22Rv1 (cell line): Measurements from ENCODE around the gene KRT20.

Experiments used
- H3K27ac ChIP-seq: fragments of 450-650 bp; 2 replicates; pipeline ENCODE4 v1.5.1; 2017
- CTCF ChIP-seq: fragments of 450-650 bp; IDR thresholded peaks from 2 replicates; pipeline ENCODE4 v1.5.1; 2017; ENCODE audit warnings: mild to moderate bottlenecking
- ZFX ChIP-seq: fragments of 450-650 bp; IDR thresholded peaks from 2 replicates; pipeline ENCODE4 v1.6.1; 2017; ENCODE audit warnings: antibody characterized with exemption, borderline replicate concordance

Gene KRT20

GRCh38 chr17:40878044-40878443 is 7.0 kb downstream of the KRT20 start:
- H3K27ac ChIP-seq: no peak overlapping the region
- TF ChIP-seq ZFX (no peak), CTCF (no peak)

GRCh38 chr17:40873801-40874200 is 11.2 kb downstream of the KRT20 start:
- H3K27ac ChIP-seq: no peak overlapping the region
- TF ChIP-seq ZFX: no peak
- TF ChIP-seq CTCF: no peak

GRCh38 chr17:40873255-40873654 is 11.8 kb downstream of the KRT20 start:
- H3K27ac ChIP-seq: no peak overlapping the region
- TF ChIP-seq ZFX (no peak), CTCF (no peak)

- TF ChIP-seq ZFX: no peak
- TF ChIP-seq CTCF: no peak
Observed at GRCh38 chr17:40872416-40872815, 12.6 kb downstream of the KRT20 start.

GRCh38 chr17:40871316-40871715 is 13.7 kb downstream of the KRT20 start:
- no peak overlapping the region for H3K27ac ChIP-seq
- no peak for TF ChIP-seq ZFX
- no peak for TF ChIP-seq CTCF

More at GRCh38 chr17:40872416-40872815, 12.6 kb downstream of the KRT20 start:
- no peak overlapping the region for H3K27ac ChIP-seq

- TF ChIP-seq CTCF (no peak), ZFX (no peak)
- H3K27ac ChIP-seq: no peak overlapping the region
Observed at GRCh38 chr17:40870136-40870535, 14.9 kb downstream of the KRT20 start.

GRCh38 chr17:40866838-40867237 is 18.2 kb downstream of the KRT20 start, which contains the start of gene KRT12:
TSS of gene KRT12 (minus strand) at chr17:40867223. CDS start at chr17:40867186, 37 bp downstream.
- no peak within 1 kb of the TSS for H3K27ac ChIP-seq
- TF ChIP-seq ZFX: no peak
- TF ChIP-seq CTCF: no peak
